ENCODE measurements around the gene PRELP. TPM values are rescaled to one million over a fixed set of nuclear protein-coding genes. Genes with fewer than 3 reads are reported as not detected.
A peak's percentile ranks its signal among the peaks of the same experiment; 100 is the strongest.
"Not testable (repeated sequence)": the region's sequence is repeated elsewhere in the genome, so short reads cannot be mapped to it uniquely, and the experiment has no call there.

PRELP gene
- total RNA-seq, 6 experiments from 2014 or later, result 3.8 to 10.8 (median 5.4) TPM

GRCh38 chr1:203447151-203447550 is 28.5 kb upstream of the PRELP start:
- TF ChIP-seq, protein P1, sequence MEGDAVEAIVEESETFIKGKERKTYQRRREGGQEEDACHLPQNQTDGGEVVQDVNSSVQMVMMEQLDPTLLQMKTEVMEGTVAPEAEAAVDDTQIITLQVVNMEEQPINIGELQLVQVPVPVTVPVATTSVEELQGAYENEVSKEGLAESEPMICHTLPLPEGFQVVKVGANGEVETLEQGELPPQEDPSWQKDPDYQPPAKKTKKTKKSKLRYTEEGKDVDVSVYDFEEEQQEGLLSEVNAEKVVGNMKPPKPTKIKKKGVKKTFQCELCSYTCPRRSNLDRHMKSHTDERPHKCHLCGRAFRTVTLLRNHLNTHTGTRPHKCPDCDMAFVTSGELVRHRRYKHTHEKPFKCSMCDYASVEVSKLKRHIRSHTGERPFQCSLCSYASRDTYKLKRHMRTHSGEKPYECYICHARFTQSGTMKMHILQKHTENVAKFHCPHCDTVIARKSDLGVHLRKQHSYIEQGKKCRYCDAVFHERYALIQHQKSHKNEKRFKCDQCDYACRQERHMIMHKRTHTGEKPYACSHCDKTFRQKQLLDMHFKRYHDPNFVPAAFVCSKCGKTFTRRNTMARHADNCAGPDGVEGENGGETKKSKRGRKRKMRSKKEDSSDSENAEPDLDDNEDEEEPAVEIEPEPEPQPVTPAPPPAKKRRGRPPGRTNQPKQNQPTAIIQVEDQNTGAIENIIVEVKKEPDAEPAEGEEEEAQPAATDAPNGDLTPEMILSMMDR (IDR thresholded peaks at IDR 0.05), result no peak
- no peak for TF ChIP-seq POLR2A (IDR thresholded peaks at IDR 0.05)
- no peaks in the 10 kb centered on the region for H3K9me3 ChIP-seq
- H3K4me1 ChIP-seq, result no peaks in the 10 kb centered on the region
- no peak overlapping the region for H3K27ac ChIP-seq
- H3K27me3 ChIP-seq, result no peaks in the 10 kb centered on the region
- peak in 2 of 4 donors; percentile 14 to 22 for ATAC-seq
- no peak overlapping the region for H3K4me3 ChIP-seq
- no peak for DNase-seq
- WGBS (ENCODE audit: insufficient coverage, low coverage, low lambda C conversion rate, missing lambda C conversion rate), result 41% methylated on average over 2 of the region's 2 CpGs
- H3K36me3 ChIP-seq, result no peaks in the 10 kb centered on the region
- intact Hi-C loops (cut with DNase I), result no loop called here

DNA sequence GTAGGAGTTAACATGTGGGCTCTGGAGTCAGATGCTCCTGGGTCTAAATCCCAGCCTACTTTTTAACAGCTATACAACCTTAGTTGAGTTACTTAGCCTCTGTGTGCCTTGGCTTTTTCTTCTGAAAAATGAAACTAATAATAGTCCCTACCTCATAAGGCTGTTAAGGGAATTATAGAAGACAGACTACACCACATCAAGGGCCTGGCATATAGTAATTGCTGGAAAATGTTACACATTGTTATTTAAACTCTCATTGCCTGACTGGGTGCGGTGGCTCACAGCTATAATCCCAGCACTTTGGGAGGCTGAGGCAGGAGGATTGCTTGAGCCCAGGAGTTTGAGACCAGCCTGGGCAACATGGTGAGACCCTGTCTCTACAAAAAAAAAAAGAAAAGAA is 28.0 kb upstream of the PRELP start:
- H3K36me3 ChIP-seq; intact Hi-C loops (cut with DNase I); ATAC-seq; DNase-seq; H3K9me3 ChIP-seq; H3K27me3 ChIP-seq; H3K4me1 ChIP-seq; H3K4me3 ChIP-seq; H3K27ac ChIP-seq: not testable (repeated sequence)
- WGBS (ENCODE audit: insufficient coverage, low coverage, low lambda C conversion rate, missing lambda C conversion rate), result 75% methylated on average over 1 of the region's 1 CpG

GRCh38 chr1:203448521-203449061 is 27.0 kb upstream of the PRELP start:
- Histone ChIP-seq H3K4me3 (no peak overlapping the region), H3K9me3 (no peaks in the 10 kb centered on the region), H3K36me3 (no peaks in the 10 kb centered on the region), H3K4me1 (no peaks in the 10 kb centered on the region), H3K27me3 (no peaks in the 10 kb centered on the region), H3K27ac (no peak overlapping the region)
- WGBS (ENCODE audit: insufficient coverage, low coverage, low lambda C conversion rate, missing lambda C conversion rate), result 47% methylated on average over 3 of the region's 9 CpGs
- TF ChIP-seq, protein P1 (IDR thresholded peaks at IDR 0.05), result no peak
- no peak for TF ChIP-seq POLR2A (IDR thresholded peaks at IDR 0.05)
- DNase-seq (no peak), ATAC-seq (peak in 2 of 4 donors; percentile 33 to 47)
- intact Hi-C loops (cut with DNase I), result no loop called here

- intact Hi-C loops (cut with DNase I), result no loop called here
- no peak for ATAC-seq
- H3K4me1 ChIP-seq, result no peaks in the 10 kb centered on the region
- 46% methylated on average over 1 of the region's 1 CpG for WGBS (ENCODE audit: insufficient coverage, low coverage, low lambda C conversion rate, missing lambda C conversion rate)
- no peak for DNase-seq
- no peak overlapping the region for H3K4me3 ChIP-seq
- H3K27me3 ChIP-seq, result no peaks in the 10 kb centered on the region
- no peak overlapping the region for H3K27ac ChIP-seq
- TF ChIP-seq POLR2A (IDR thresholded peaks at IDR 0.05), result no peak
- TF ChIP-seq, protein P1 (IDR thresholded peaks at IDR 0.05), result no peak
- H3K36me3 ChIP-seq, result no peaks in the 10 kb centered on the region
- H3K9me3 ChIP-seq, result no peaks in the 10 kb centered on the region
Measured at GRCh38 chr1:203450001-203450400, 25.6 kb upstream of the PRELP start.

DNA sequence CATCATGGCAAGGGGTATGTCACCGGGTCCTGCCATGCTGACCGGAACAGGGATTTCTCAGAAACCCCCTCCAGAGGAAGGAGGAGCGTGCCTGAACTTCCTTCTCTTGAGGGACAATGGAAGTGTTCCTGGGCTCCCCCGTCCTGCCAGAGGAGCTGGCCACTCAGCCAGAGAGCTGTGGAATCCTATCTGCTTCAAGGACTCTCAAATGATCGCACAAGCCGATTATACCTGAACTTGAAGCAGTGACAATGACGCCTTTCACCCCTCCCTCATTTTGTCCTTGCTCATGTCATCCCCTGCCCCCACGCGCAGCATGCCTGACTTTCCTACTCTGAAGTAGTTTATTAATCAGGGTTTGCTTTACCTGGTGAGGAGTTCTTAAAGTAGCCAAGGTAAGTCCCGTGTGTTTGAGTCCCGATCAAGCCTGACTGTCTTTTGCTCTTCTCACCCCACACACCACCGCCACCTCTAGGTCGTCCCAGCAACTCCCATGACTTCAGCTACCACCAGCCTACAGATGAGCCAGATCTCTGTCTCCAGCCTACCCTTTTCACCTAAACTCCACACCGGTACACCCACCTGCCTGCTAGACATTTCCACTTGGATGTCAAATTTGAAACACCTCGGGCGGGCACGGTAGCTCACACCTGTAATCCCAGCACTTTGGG is 25.0 kb upstream of the PRELP start:
- no peak for DNase-seq
- Histone ChIP-seq H3K27ac (no peak overlapping the region), H3K27me3 (no peaks in the 10 kb centered on the region), H3K9me3 (no peaks in the 10 kb centered on the region), H3K4me1 (no peaks in the 10 kb centered on the region), H3K36me3 (no peaks in the 10 kb centered on the region), H3K4me3 (no peak overlapping the region)
- 56% methylated on average over 16 of the region's 17 CpGs for WGBS (ENCODE audit: insufficient coverage, low coverage, low lambda C conversion rate, missing lambda C conversion rate)
- no peak for ATAC-seq
- TF ChIP-seq POLR2A (IDR thresholded peaks at IDR 0.05), result no peak
- TF ChIP-seq, protein P1 (IDR thresholded peaks at IDR 0.05), result no peak
- intact Hi-C loops (cut with DNase I), result no loop called here
